Transverse colon (tissue), 4 donors: ENCODE data around the gene ENTPD8.

Experiments
- EP300 ChIP-seq: sonication (generic); formaldehyde crosslinking; IDR thresholded peaks from one replicate; pipeline ENCODE4 v1.6.1; 2017; ENCODE audit warnings: antibody characterized with exemption, low read depth
- POLR2A ChIP-seq: fragments of 450-650 bp; IDR thresholded peaks from one replicate; pipeline ENCODE4 v1.6.1; 2016; ENCODE audit warnings: antibody characterized with exemption, mild to moderate bottlenecking, moderate library complexity
- POLR2AphosphoS5 ChIP-seq, 3 donors: sonication (generic); formaldehyde crosslinking; IDR thresholded peaks; one replicate each; pipeline ENCODE4 v1.6.1; 2016; ENCODE audit warnings: antibody characterized with exemption in 3 of 3
- TF ChIP-seq, protein P1 (sequence below), 5 experiments: fragments of 200-600 bp in 3 of 5; fragments of 450-650 bp in 2 of 5; sonication (generic) in 3 of 5; IDR thresholded peaks; 1 replicate in 2 of 5; 2 replicates in 3 of 5; pipeline ENCODE4 v1.5.1; 2016 to 2017; ENCODE audit warnings: antibody characterized with exemption in 5 of 5, inconsistent platforms in 3 of 5, mild to moderate bottlenecking in 2 of 5, moderate library complexity in 1 of 5

GRCh38 chr9:137463931-137464290 lies 22.8 kb upstream of the ENTPD8 start:
- TF ChIP-seq, protein P1, sequence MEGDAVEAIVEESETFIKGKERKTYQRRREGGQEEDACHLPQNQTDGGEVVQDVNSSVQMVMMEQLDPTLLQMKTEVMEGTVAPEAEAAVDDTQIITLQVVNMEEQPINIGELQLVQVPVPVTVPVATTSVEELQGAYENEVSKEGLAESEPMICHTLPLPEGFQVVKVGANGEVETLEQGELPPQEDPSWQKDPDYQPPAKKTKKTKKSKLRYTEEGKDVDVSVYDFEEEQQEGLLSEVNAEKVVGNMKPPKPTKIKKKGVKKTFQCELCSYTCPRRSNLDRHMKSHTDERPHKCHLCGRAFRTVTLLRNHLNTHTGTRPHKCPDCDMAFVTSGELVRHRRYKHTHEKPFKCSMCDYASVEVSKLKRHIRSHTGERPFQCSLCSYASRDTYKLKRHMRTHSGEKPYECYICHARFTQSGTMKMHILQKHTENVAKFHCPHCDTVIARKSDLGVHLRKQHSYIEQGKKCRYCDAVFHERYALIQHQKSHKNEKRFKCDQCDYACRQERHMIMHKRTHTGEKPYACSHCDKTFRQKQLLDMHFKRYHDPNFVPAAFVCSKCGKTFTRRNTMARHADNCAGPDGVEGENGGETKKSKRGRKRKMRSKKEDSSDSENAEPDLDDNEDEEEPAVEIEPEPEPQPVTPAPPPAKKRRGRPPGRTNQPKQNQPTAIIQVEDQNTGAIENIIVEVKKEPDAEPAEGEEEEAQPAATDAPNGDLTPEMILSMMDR (IDR thresholded peaks at IDR 0.05) = no peak
- TF ChIP-seq POLR2AphosphoS5 (IDR thresholded peaks at IDR 0.05) (no peak), POLR2A (no peak), EP300 (no peak)
